ENCODE data around the gene HERC2.
"Not testable (repeated sequence)": the region's sequence is repeated elsewhere in the genome, so short reads cannot be mapped to it uniquely, and the experiment has no call there.

The HERC2 gene

GRCh38 chr15:28222612-28223011 lies 99.4 kb downstream of the HERC2 start:
- H3K4me3 Mint-ChIP-seq; ATAC-seq (replicated peaks): not testable (repeated sequence)

DNA sequence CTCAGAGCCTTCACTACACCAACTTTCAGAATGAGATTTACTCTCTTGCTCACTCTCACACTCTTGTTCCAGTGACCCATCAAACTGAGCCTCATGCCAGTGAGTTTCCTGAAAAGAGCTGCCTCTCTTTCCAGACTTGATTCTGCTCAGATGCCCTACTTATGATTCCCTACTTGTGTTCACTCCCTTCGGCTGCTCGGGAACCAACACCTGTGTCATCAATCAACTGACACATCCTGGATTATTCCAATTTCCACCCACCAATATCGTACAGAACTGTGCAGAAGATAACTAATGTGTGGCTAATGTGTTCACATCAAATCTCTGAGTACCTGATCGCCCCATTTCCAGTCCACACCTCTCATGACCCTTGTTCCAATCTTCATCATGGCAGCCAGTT lies 100.3 kb downstream of the HERC2 start:
- ATAC-seq (replicated peaks); H3K4me3 Mint-ChIP-seq; H3K27ac Mint-ChIP-seq; H3K27me3 Mint-ChIP-seq; H3K4me1 Mint-ChIP-seq; H3K9me3 Mint-ChIP-seq; DNase-seq: not testable (repeated sequence)
- H3K36me3 Mint-ChIP-seq = peaks cover 31 to 53% of the 10 kb centered on the region in 2 donors

More at GRCh38 chr15:28222612-28223011, 99.4 kb downstream of the HERC2 start:
- not testable (repeated sequence) for H3K4me1 Mint-ChIP-seq, DNase-seq, H3K27me3 Mint-ChIP-seq, H3K27ac Mint-ChIP-seq, H3K9me3 Mint-ChIP-seq
- H3K36me3 Mint-ChIP-seq = peaks cover 33 to 57% of the 10 kb centered on the region in 2 donors

GRCh38 chr15:28219116-28219515 lies 102.9 kb downstream of the HERC2 start:
- Mint-ChIP-seq H3K27me3 (no peaks in the 10 kb centered on the region), H3K4me3 (no peak overlapping the region), H3K27ac (no peak overlapping the region), H3K9me3 (no peaks in the 10 kb centered on the region), H3K4me1 (no peaks in the 10 kb centered on the region), H3K36me3 (peaks cover 16 to 31% of the 10 kb centered on the region in 2 donors)
- ATAC-seq (replicated peaks) = no peak
- DNase-seq = no peak

DNA sequence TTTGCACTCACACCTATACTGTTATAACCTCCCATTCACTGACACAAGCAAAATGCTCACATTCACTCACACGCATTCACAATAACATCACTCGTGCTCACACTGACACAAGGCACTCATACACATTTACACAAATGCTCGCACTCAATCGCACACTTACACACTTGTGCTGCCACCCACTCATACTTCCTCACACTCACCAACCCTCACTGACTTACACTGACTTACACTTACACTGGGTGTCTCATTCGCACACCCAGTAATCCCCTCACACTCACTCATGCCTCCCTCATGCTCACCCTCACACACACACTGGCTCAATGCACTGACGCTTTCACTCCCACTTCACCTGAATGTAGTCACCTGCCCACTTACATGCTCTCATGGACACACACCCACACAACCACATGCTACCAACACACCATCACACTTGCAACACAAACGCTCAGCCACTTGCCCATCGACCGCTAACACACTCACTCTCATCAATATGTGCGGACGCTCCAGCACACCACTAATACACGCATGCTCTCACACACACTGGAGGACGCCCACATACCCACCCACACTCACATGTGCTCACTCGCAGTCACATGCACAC lies 104.9 kb downstream of the HERC2 start:
- not testable (repeated sequence) for H3K4me3 Mint-ChIP-seq; H3K27me3 Mint-ChIP-seq; H3K27ac Mint-ChIP-seq; ATAC-seq (replicated peaks); DNase-seq; H3K9me3 Mint-ChIP-seq; H3K4me1 Mint-ChIP-seq
- peaks cover 13 to 28% of the 10 kb centered on the region in 2 donors for H3K36me3 Mint-ChIP-seq

- not testable (repeated sequence) for DNase-seq; H3K4me1 Mint-ChIP-seq; H3K27me3 Mint-ChIP-seq; H3K9me3 Mint-ChIP-seq; ATAC-seq (replicated peaks); H3K27ac Mint-ChIP-seq; H3K4me3 Mint-ChIP-seq
- H3K36me3 Mint-ChIP-seq = peaks cover 17 to 30% of the 10 kb centered on the region in 2 donors
Measured at GRCh38 chr15:28215521-28215920, 106.5 kb downstream of the HERC2 start.

DNA sequence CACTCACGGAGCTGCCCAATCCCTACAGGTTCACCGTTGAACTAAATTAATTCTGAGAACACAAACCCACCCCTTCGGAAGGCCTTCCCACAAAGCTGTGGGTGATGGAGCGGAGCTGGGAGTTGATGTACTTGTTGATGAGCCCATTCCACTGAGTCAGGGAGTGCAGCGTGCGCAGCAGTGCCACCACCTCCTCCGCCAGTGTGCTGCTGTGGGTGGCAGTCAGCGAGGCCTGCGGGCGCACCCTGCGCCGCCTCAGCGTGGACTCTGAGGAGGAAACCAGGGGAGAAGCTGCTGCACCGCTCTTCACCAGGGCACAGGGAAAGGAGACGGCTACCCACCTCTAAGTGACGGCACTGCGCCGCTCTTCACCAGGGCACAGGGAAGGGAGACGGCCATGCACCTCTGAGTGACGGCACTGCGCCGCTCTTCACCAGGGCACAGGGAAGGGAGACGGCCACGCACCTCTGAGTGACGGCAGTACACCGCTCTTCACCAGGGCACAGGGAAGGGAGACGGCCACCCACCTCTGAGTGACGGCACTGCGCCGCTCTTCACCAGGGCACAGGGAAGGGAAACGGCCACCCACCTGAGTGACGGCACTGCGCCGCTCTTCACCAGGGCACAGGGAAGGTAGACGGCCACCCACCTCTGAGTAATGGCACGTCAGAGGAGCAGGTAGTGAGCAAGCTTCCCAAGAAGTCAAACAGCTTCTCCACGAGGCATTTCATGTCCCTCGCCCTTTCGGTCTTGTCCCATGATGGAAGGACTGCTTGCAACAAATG lies 107.8 kb downstream of the HERC2 start:
- H3K27ac Mint-ChIP-seq; H3K9me3 Mint-ChIP-seq; H3K27me3 Mint-ChIP-seq; H3K4me3 Mint-ChIP-seq; H3K4me1 Mint-ChIP-seq; DNase-seq; ATAC-seq (replicated peaks): not testable (repeated sequence)
- H3K36me3 Mint-ChIP-seq = peaks cover 12 to 22% of the 10 kb centered on the region in 2 donors

- not testable (repeated sequence) for H3K27me3 Mint-ChIP-seq; ATAC-seq (replicated peaks)
Measured at GRCh38 chr15:28213393-28213792, 108.6 kb downstream of the HERC2 start.

GRCh38 chr15:28208583-28208982 lies 113.4 kb downstream of the HERC2 start:
- H3K36me3 Mint-ChIP-seq = peaks cover 26 to 28% of the 10 kb centered on the region in 2 donors
- no peak overlapping the region for H3K4me3 Mint-ChIP-seq
- peaks cover 5% of the 10 kb centered on the region in 2 donors for H3K4me1 Mint-ChIP-seq
- ATAC-seq (replicated peaks) (peak in 1 of 2 donors; percentile 19), DNase-seq (no peak)
- H3K9me3 Mint-ChIP-seq = no peaks in the 10 kb centered on the region
- no peaks in the 10 kb centered on the region for H3K27me3 Mint-ChIP-seq
- H3K27ac Mint-ChIP-seq = peak overlapping the region; percentile 4

More at GRCh38 chr15:28213393-28213792, 108.6 kb downstream of the HERC2 start:
- DNase-seq, H3K27ac Mint-ChIP-seq, H3K4me1 Mint-ChIP-seq, H3K4me3 Mint-ChIP-seq, H3K9me3 Mint-ChIP-seq: not testable (repeated sequence)
- H3K36me3 Mint-ChIP-seq = peaks cover 15 to 20% of the 10 kb centered on the region in 2 donors

GRCh38 chr15:28205640-28206039 lies 116.3 kb downstream of the HERC2 start:
- not testable (repeated sequence) for H3K27ac Mint-ChIP-seq, H3K9me3 Mint-ChIP-seq, H3K4me1 Mint-ChIP-seq, H3K27me3 Mint-ChIP-seq, H3K4me3 Mint-ChIP-seq, DNase-seq
- peaks cover 26 to 29% of the 10 kb centered on the region in 2 donors for H3K36me3 Mint-ChIP-seq
- peak in 1 of 2 donors; percentile 22 for ATAC-seq (replicated peaks)

- not testable (repeated sequence) for H3K9me3 Mint-ChIP-seq
Measured at GRCh38 chr15:28203055-28203828, 118.7 kb downstream of the HERC2 start.

GRCh38 chr15:28202124-28202523 lies 119.9 kb downstream of the HERC2 start:
- H3K4me3 Mint-ChIP-seq; H3K27me3 Mint-ChIP-seq; ATAC-seq (replicated peaks); H3K4me1 Mint-ChIP-seq; H3K27ac Mint-ChIP-seq; DNase-seq; H3K9me3 Mint-ChIP-seq: not testable (repeated sequence)
- H3K36me3 Mint-ChIP-seq = peaks cover 26 to 40% of the 10 kb centered on the region in 2 donors

More at GRCh38 chr15:28203055-28203828, 118.7 kb downstream of the HERC2 start:
- DNase-seq, H3K27me3 Mint-ChIP-seq, H3K4me1 Mint-ChIP-seq, H3K4me3 Mint-ChIP-seq, H3K27ac Mint-ChIP-seq: not testable (repeated sequence)
- peaks cover 30 to 40% of the 10 kb centered on the region in 2 donors for H3K36me3 Mint-ChIP-seq
- ATAC-seq (replicated peaks) = peak; percentile 85 to 93

DNA sequence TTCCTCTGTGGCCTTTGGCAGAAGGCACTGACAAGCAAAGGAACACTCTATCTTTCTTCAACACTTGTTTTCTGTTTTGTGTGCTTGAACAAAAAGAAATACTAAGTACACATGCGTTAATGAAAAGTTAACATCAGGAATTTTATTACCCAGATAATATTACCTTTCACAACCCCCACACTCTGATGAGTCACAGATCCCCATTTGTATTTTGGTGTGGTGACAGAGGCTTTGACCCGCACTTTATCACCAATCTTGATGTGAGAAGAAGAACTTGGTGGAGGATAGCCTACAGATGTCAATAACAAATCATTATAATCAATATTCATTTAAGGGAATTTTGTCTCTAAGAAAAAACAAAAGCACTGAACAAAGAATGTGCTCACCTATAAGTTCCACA lies 123.8 kb downstream of the HERC2 start:
- not testable (repeated sequence) for H3K27me3 Mint-ChIP-seq; H3K4me1 Mint-ChIP-seq; H3K4me3 Mint-ChIP-seq; ATAC-seq (replicated peaks); H3K27ac Mint-ChIP-seq; H3K9me3 Mint-ChIP-seq; DNase-seq
- H3K36me3 Mint-ChIP-seq = peaks cover 33 to 50% of the 10 kb centered on the region in 2 donors

GRCh38 chr15:28197694-28198093 lies 124.3 kb downstream of the HERC2 start:
- ATAC-seq (replicated peaks); DNase-seq; H3K4me1 Mint-ChIP-seq; H3K4me3 Mint-ChIP-seq; H3K9me3 Mint-ChIP-seq; H3K27ac Mint-ChIP-seq; H3K27me3 Mint-ChIP-seq: not testable (repeated sequence)
- H3K36me3 Mint-ChIP-seq = peaks cover 33 to 56% of the 10 kb centered on the region in 2 donors

GRCh38 chr15:28196581-28196980 lies 125.4 kb downstream of the HERC2 start:
- DNase-seq, H3K4me1 Mint-ChIP-seq, H3K27ac Mint-ChIP-seq: not testable (repeated sequence)

More at GRCh38 chr15:28196581-28196980, 125.4 kb downstream of the HERC2 start:
- ATAC-seq (replicated peaks); H3K27me3 Mint-ChIP-seq; H3K4me3 Mint-ChIP-seq; H3K9me3 Mint-ChIP-seq: not testable (repeated sequence)
- H3K36me3 Mint-ChIP-seq = peaks cover 40 to 59% of the 10 kb centered on the region in 2 donors
